Activated CD8-positive, alpha-beta memory T cell treated with anti-CD3 and anti-CD28 coated beads, Interleukin-2, amount 50 U/mL, for 48 hours (primary cell): ENCODE data around the gene RPH3AL.

ENCODE experiments used
- DNase-seq: peaks from one replicate; pipeline ENCODE4 v3.0.0-alpha.2; 2020

Gene RPH3AL

GRCh38 chr17:352421-353212 lies at the start of gene RPH3AL:
RPH3AL (minus strand) TSS chr17:352807; CDS start chr17:327543, 25,264 bp downstream.
- DNase-seq, result no peak

DNA sequence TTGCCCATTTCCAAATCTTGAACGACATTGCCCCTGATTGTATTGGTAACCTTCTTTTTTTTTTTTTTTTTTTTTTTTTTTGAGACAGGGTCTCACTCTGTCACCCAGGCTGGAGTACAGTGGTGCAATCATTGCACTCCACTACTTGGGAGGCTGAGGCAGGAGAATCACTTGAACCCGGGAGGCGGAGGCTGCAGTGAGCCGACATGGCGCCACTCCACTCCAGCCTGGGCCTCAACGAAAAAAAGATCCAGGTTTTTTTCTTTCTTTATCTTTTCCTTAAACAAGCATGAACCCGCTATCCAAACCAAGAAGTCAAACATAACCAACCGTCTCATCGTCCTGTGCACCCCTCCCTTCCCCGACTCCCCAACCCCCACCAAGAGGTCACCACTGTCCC lies 47.6 kb upstream of the RPH3AL start:
- DNase-seq, result no peak

- DNase-seq, result no peak
These were observed 44.2 kb upstream of the RPH3AL start for GRCh38 chr17:396788-397187.

DNA sequence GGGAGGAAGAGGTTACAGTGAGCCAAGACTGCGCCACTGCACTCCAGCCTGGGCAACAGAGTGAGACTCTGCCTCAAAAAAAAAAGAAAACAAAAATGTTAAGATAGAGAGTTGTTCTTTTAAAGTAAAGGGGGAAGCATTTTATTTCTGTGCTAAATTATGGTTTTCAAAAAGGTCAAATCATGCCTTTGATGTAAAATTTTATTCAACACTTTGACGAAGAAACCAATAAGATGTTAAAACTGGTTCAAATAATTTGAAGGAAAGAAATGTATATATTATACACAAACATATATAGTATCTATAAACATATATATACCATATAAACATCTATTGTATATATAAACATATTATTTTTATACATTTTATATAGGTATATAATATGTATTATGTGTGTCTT lies 43.4 kb upstream of the RPH3AL start:
- no peak for DNase-seq

- DNase-seq, result no peak
These were observed 42.6 kb upstream of the RPH3AL start for GRCh38 chr17:395179-395578.

- DNase-seq, result no peak
These were observed 42.1 kb upstream of the RPH3AL start for GRCh38 chr17:394718-395095.

DNA sequence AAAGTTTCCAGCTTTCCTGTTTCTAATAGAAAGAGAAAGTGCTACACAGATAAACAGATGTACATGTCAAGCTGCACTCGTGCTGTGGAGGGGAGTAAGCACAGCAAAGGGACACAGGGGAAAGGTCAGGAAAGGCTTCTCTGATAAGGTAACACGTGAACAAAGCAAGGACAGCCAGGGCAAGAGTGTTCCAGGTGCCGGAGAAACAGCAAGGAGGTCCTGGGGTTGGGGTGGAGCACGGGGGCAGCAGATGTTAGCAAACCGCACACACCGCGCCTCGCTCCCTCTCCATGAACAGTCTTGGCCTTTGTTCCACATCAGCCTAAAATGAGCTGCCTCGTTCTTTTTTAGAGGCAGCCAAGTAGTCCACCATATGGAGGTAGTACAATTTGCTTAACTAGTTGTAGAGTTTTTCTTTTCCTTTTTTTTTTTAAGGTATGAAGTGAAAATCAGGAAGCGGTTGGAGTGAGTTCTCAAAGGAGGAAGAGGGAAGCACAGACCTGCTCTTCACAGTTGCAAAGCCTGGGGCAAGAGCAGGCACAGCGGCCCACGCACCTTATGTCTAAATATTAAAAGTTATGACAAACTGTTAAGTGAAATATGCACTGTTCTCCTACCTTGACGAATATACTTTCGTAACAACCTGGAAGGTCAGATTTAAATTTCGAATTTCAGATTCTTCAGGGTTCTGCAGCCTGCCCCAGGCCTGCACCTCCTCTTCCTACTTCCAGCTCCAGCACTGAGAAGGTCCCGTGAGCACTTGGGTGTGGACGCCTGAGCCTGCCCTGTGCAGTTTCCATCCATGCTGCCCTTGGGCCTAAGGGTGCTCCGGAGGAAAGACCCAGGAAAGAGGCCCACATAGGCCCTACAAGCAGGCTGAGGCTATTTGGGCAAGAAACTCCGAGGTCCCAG lies 41.5 kb upstream of the RPH3AL start:
- DNase-seq, result no peak

- no peak for DNase-seq
These were observed 39.2 kb upstream of the RPH3AL start for GRCh38 chr17:391850-392249.

DNA sequence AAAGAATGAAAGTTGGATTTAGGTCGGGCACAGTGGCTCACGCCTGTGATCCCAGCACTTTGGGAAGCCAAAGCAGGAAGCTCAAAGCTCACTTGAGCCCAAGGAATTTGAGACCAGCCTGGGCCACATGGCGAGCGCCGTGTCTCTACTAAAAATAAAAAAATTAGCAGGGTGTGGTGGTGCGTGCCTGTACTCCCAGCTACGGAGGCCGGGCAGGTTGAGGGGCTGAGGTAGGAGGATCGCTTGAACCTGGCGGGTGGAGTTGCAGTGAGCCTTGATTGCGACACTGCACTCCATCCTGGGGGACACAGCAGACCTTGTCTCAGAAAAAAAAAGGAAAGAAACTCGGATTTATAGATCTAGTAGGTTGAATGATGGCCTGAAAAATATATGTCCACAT lies 37.4 kb upstream of the RPH3AL start:
- no peak for DNase-seq

GRCh38 chr17:388087-388486 lies 35.5 kb upstream of the RPH3AL start:
- no peak for DNase-seq

GRCh38 chr17:386141-386876 lies 33.7 kb upstream of the RPH3AL start:
- DNase-seq, result peak; percentile 91

DNA sequence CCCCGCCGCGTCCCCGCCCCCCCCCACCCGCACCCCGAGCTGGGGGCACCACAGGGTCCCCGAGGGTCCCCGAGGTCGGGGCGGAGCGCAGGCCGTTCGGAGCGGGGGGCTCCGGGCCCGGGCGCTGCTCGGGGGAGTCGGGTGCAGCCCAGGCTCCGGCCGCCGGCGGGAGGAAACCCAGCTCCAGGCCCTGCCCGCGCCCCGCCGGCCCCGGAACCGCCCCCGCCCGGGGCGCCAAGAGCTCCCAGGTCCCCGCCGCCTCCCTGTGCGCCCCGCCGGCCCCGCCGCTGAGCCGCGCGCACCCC lies 33.2 kb upstream of the RPH3AL start:
- no peak for DNase-seq

DNA sequence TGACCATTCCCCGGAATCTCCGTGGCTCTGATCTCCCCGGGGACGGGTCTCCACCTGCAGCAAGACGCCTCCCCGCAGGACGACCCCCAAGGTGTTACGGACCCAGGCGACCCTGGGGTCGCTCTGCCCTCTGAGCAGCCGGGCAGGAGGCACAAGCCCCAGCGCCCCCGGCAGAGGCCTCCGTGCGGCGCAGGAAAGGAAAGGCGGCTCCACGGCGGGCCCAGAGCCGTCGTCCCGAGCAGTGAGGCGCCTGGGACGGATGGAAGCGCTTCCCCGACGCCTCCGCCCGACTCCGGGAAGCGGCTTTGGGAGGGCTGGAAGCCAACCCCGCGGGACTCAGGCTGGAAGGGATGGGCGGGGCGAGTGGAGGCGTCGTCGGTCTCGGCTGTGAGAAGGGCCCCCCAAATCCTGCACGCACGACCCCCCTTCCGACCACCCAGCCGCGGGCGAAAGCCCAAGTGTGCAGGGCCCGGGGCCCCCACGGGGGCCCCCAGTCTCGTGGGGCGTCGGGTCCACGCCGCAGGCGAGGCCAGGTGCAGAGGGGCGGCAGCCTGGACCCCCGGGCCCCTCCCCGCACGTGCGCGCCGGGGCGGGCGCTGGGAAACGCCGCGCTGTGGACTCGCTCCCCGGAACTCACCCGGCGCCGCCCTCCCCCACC lies 32.7 kb upstream of the RPH3AL start:
- peak; percentile 61 for DNase-seq

DNA sequence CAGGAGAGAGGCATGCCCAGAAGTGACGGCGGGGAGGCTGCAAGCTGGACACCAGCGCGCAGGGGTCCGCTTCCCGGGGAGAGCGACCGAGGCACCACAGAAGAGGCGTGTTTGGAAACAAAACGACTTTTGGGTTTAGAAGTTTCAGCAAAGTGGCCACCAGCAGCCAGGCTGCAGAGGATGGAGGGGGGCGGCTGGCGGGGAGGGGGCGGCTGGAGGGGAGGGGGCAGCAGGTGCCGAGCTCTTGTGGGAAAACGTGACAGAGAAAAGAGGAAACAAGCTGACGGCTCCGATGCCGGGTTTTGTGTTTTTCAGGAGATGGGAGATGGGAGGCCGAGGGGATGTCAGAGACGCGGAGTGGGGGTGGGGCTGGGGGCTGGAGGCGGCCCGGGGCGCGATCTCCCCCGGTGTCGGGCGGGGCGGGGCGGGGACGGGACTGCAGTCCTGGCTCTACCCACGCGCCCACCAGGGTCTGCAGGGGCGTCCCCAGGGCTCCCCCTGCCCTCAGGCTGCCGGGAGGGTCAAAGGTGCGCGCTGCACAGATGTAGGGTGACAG lies 32.1 kb upstream of the RPH3AL start:
- no peak for DNase-seq

- DNase-seq, result no peak
These were observed 31.4 kb upstream of the RPH3AL start for GRCh38 chr17:383771-384621.

DNA sequence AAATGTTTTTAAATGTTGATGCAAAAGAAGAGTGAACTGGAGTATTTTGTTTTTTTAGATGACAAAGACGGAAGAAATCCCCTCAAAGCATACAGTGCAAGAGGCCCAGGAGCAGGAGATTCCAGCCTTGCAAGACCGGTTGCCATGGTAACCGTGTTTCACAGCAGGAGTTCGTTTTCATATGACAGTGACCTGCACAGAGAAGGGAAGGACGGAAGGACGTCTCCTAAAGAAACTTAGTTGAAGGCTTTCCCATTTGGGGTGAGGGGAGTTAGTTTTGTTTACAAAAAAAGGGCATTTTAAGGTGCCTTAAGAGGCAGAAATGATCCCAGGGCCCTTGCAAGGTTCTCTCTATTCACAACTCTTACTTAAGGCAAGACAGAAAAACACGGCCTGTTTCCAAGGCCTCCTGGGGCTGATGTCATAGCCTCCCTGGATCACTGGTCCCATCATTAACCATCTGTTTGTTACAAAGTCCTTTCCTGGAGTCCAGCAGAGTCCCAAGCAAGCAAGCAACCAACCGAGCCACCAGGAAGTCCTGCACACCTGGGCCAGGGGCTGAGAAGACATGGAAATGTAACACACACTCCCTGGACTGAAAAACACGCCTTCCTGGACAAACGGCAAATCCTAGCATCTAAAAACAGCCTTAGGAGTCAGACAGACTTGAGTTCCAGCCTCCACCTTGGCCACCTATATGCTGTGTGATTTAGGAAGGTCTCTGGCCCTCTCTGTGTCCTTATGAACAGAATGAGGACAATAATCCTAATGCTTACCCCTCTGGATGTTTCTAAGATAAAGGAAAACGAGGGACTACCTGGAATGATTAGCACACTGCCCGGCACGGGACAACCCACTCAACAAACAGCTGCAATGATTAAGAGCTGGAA lies 30.3 kb upstream of the RPH3AL start:
- DNase-seq, result no peak

GRCh38 chr17:381941-382643 lies 29.5 kb upstream of the RPH3AL start:
- DNase-seq, result no peak

GRCh38 chr17:381516-381915 lies 28.9 kb upstream of the RPH3AL start:
- DNase-seq, result no peak

DNA sequence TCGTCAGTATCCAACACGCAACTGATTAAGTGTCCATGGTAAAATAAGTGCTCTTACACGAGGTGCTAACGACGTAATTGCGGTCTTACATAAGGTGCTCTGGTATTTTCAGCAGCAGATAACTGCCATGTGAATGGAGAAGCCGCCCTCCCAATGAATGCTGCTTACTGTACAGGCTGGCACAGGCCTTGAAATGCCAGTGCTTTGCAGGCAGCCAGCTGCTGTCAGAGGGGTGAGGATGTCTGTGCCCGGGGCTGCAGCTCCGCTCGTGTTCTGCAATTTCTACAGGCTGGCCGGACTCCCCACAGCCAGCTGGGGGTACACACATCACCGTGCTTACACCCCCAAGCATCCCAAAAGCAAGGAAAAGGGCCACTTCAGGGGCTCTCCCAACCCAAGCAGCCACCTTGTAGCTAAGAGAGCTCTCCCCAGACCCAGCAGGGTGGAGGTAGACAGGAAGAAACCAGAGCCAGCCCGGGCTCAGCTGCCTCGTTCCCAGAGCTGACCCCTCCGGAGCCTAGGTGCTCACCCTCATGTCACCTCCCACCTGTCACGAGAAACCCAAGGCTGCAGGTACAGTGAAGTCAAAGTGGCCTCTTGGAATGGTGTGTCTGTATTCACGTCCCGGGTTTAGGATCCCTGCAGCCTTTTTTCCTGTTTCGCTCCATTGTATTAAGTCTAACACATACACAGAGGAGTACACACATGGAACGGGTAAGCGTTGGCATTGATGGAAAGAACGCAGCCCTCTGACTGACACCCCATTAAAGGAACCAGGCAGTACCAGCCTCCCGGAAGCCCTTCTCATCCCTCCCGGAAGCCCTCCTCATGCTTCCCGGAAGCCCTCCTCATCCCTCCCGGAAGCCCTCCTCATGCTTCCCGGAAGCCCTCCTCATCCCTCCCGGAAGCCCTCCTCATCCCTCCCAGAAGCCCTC lies 27.2 kb upstream of the RPH3AL start:
- no peak for DNase-seq
